ENCODE measurements around the gene EIF3I. TPM values are rescaled to one million over a fixed set of nuclear protein-coding genes. Genes with fewer than 3 reads are reported as not detected.

Gene EIF3I
- polyA plus RNA-seq, 2 of the 4 experiments (the other 2 are of a cell fraction): 300 to 318 TPM

DNA sequence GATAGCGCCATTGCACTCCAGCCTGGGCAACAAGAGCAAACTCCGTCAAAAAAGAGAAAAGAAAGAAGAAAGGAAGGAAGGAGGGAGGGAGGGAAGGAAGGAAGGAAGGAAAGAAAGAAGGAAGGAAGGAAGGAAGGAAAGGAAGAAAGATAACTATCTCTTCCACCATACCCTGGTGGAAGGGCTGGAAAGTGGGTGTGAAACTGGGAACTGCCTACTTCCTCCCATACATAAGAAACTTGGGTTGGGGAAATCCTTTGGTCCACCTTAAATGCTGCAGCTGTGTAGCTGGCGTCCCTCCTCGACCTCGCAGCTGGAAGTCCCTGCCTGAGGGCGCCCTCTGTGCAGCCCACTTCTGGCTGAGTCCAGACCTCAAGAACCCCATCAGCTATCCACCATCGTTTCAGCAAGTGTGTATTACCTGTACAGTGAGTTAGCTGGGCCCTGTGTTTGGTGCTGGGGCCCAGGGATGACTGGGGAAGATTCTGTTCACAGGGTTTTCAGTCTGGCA lies 20.2 kb downstream of the EIF3I start:
- CTCF ChIA-PET: interaction anchor here (0.6 to 4.8 kb wide), 4 partner anchors 11 to 75 kb away, joined by 3 to 27 read pairs (median 4); no protein-coding TSS in a partner anchor
- WGBS (ENCODE audit: missing lambda C conversion rate): 30% methylated on average over 7 of the region's 7 CpGs
- Histone ChIP-seq H3K9me3 (no peaks in the 10 kb centered on the region), H3K27ac (peak overlapping the region; percentile 21 to 94; a peak in 3 of 6 replicates), H3K4me1 (peaks cover 23% of the 10 kb centered on the region), H3K4me2 (peak overlapping the region; percentile 81; the same call in 2 of the 3 replicates), H3K4me3 (no peak overlapping the region)
- POLR2A ChIA-PET: interaction anchor here (3.4 kb wide), 1 partner anchor 94 kb away, joined by 16 read pairs; the partner anchor contains the start of gene MARCKSL1
- ATAC-seq (no peak), FAIRE-seq (no peak), DNase-seq (ENCODE audit: low read depth in 1 of 2, low spot score in 1 of 2) (peak in 1 of 2 experiments; percentile 32)
- TF ChIP-seq HDAC2 (IDR thresholded peaks at IDR 0.05) (no peak), EHMT2 (IDR thresholded peaks at IDR 0.05; ENCODE audit: low read depth) (no peak), EP300 (IDR thresholded peaks at IDR 0.05) (no peak), ESRRA (IDR thresholded peaks at IDR 0.05; ENCODE audit: borderline replicate concordance, low read length) (no peak), GATA3 (IDR thresholded peaks at IDR 0.05; ENCODE audit: borderline replicate concordance) (no peak), NFE2L2 (conservative IDR thresholded peaks at IDR 0.05; ENCODE audit: low read length) (no peak), KDM5A (IDR thresholded peaks at IDR 0.05) (no peak), NPAS2 (CRISPR knock-in tag; IDR thresholded peaks at IDR 0.05; ENCODE audit: borderline replicate concordance) (no peak), MAFK (IDR thresholded peaks at IDR 0.05; ENCODE audit: partially characterized antibody) (no peak), MAZ (IDR thresholded peaks at IDR 0.05; ENCODE audit: borderline replicate concordance, low read depth, low read length) (no peak), ZC3H11A (IDR thresholded peaks at IDR 0.05) (no peak), TFCP2L1 (CRISPR knock-in tag; IDR thresholded peaks at IDR 0.05) (no peak), CBX8 (IDR thresholded peaks at IDR 0.05) (no peak), RCOR1 (IDR thresholded peaks at IDR 0.05; ENCODE audit: low read depth, low read length) (no peak), NR3C1 (IDR thresholded peaks at IDR 0.05) (no peak)
- TF ChIP-seq, protein P1, sequence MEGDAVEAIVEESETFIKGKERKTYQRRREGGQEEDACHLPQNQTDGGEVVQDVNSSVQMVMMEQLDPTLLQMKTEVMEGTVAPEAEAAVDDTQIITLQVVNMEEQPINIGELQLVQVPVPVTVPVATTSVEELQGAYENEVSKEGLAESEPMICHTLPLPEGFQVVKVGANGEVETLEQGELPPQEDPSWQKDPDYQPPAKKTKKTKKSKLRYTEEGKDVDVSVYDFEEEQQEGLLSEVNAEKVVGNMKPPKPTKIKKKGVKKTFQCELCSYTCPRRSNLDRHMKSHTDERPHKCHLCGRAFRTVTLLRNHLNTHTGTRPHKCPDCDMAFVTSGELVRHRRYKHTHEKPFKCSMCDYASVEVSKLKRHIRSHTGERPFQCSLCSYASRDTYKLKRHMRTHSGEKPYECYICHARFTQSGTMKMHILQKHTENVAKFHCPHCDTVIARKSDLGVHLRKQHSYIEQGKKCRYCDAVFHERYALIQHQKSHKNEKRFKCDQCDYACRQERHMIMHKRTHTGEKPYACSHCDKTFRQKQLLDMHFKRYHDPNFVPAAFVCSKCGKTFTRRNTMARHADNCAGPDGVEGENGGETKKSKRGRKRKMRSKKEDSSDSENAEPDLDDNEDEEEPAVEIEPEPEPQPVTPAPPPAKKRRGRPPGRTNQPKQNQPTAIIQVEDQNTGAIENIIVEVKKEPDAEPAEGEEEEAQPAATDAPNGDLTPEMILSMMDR (IDR thresholded peaks at IDR 0.05): no peak
- TF ChIP-seq, protein P2, sequence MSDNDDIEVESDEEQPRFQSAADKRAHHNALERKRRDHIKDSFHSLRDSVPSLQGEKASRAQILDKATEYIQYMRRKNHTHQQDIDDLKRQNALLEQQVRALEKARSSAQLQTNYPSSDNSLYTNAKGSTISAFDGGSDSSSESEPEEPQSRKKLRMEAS (IDR thresholded peaks at IDR 0.05): no peak
- TF ChIP-seq, protein P3, sequence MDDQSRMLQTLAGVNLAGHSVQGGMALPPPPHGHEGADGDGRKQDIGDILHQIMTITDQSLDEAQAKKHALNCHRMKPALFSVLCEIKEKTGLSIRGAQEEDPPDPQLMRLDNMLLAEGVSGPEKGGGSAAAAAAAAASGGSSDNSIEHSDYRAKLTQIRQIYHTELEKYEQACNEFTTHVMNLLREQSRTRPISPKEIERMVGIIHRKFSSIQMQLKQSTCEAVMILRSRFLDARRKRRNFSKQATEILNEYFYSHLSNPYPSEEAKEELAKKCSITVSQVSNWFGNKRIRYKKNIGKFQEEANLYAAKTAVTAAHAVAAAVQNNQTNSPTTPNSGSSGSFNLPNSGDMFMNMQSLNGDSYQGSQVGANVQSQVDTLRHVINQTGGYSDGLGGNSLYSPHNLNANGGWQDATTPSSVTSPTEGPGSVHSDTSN (IDR thresholded peaks at IDR 0.05): no peak

DNA sequence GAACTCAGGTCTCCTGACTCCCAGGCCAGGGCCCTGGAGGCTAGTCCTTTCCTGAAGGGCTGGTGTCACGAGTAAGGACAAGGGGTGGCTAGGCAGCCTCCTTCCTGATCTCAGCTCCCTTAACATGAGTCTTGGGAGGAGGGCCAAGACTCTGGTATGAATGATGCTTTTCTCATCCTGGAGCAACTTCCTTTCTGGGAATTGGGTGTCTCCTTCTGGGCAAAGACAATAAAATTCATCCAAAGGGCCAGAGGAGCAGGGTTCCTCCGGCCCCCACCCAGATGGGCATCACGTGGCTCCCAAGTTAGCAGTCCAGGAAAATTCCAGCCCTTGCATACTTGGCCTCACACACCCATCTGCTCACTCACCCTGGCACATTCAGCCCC lies 24.7 kb downstream of the EIF3I start, which contains the start of gene FAM167B:
Gene FAM167B (plus strand): TSS at position 335 of the 386 bp plus-strand sequence. CDS start 200 bp downstream, outside the sequence.
- CTCF ChIA-PET: interaction anchor here (1.1 to 7.7 kb wide), 9 partner anchors 9 to 70 kb away, joined by 3 to 96 read pairs (median 7); no protein-coding TSS in a partner anchor
- Histone ChIP-seq H3K4me2 (no peak within 1 kb of the TSS), H3K27ac (peak within 1 kb of the TSS in 1 of 2 experiments; percentile 30; a peak in 2 of 6 replicates), H3K4me1 (peaks cover 15% of the 10 kb centered on the region), H3K4me3 (no peak within 1 kb of the TSS), H3K9me3 (no peaks in the 10 kb centered on the region)
- no peak for DNase-seq (ENCODE audit: low read depth in 1 of 2, low spot score in 1 of 2)
- FAIRE-seq: no peak
- WGBS (ENCODE audit: missing lambda C conversion rate): 59% methylated on average over 3 of the region's 3 CpGs
- POLR2A ChIA-PET: no interaction called here
- ATAC-seq: no peak
- no peak for TF ChIP-seq RARB (CRISPR knock-in tag; IDR thresholded peaks at IDR 0.05)
- no peak for TF ChIP-seq ZSCAN20 (CRISPR knock-in tag; IDR thresholded peaks at IDR 0.05)
- no peak for TF ChIP-seq POLR2A (IDR thresholded peaks at IDR 0.05; ENCODE audit: low read length)
- no peak for TF ChIP-seq RNF2 (IDR thresholded peaks at IDR 0.05; ENCODE audit: borderline replicate concordance, low read depth)
- TF ChIP-seq JUNB (IDR thresholded peaks at IDR 0.05): no peak
- TF ChIP-seq, protein P1 (IDR thresholded peaks at IDR 0.05): no peak
- TF ChIP-seq CHD2 (IDR thresholded peaks at IDR 0.05; ENCODE audit: low read length, partially characterized antibody): no peak
- TF ChIP-seq HOXB5 (CRISPR knock-in tag; IDR thresholded peaks at IDR 0.05): no peak
- TF ChIP-seq, protein P4, sequence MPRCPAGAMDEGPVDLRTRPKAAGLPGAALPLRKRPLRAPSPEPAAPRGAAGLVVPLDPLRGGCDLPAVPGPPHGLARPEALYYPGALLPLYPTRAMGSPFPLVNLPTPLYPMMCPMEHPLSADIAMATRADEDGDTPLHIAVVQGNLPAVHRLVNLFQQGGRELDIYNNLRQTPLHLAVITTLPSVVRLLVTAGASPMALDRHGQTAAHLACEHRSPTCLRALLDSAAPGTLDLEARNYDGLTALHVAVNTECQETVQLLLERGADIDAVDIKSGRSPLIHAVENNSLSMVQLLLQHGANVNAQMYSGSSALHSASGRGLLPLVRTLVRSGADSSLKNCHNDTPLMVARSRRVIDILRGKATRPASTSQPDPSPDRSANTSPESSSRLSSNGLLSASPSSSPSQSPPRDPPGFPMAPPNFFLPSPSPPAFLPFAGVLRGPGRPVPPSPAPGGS (IDR thresholded peaks at IDR 0.05): no peak
- TF ChIP-seq, protein P3 (IDR thresholded peaks at IDR 0.05): no peak
- TF ChIP-seq HOXB13 (CRISPR knock-in tag; IDR thresholded peaks at IDR 0.05; ENCODE audit: low read depth): no peak
- no peak for TF ChIP-seq MAFK (IDR thresholded peaks at IDR 0.05; ENCODE audit: partially characterized antibody)
- TF ChIP-seq, protein P2 (IDR thresholded peaks at IDR 0.05): no peak

Measured in A549 (cell line).